B cell (primary cell): ENCODE data around the gene HINFP.

ENCODE experiments used
- EZH2 ChIP-seq: IDR thresholded peaks from 2 replicates; pipeline ENCODE4 v1.6.1; 2012; ENCODE audit warnings: borderline replicate concordance, low read depth, mild to moderate bottlenecking, moderate library complexity, low read length; ENCODE audit not compliant: insufficient read depth, poor library complexity, severe bottlenecking
- TF ChIP-seq, protein P1 (sequence below): fragments of 200-600 bp; IDR thresholded peaks from one replicate; pipeline ENCODE4 v1.8.0; 2022; ENCODE audit warnings: antibody characterized with exemption, mild to moderate bottlenecking

DNA sequence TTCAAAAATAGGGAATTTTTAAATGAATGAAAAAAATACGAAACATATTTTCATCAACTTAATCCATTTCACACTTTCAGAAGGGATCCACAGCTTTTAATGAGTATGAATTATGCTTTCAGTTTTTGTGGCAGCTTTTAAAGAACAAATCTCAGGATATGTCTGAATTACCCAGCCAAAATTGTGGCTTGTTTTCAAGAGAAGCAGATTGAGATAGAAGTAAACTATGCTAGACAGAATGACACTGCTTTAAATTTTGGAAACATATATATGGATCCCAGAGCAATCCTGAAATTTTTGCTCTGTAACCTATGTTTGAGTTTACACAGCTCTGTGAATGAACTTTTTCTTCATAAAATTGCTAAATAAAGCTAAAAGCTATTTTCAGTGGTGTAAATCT lies 2.4 kb upstream of the HINFP start:
- TF ChIP-seq, protein P1, sequence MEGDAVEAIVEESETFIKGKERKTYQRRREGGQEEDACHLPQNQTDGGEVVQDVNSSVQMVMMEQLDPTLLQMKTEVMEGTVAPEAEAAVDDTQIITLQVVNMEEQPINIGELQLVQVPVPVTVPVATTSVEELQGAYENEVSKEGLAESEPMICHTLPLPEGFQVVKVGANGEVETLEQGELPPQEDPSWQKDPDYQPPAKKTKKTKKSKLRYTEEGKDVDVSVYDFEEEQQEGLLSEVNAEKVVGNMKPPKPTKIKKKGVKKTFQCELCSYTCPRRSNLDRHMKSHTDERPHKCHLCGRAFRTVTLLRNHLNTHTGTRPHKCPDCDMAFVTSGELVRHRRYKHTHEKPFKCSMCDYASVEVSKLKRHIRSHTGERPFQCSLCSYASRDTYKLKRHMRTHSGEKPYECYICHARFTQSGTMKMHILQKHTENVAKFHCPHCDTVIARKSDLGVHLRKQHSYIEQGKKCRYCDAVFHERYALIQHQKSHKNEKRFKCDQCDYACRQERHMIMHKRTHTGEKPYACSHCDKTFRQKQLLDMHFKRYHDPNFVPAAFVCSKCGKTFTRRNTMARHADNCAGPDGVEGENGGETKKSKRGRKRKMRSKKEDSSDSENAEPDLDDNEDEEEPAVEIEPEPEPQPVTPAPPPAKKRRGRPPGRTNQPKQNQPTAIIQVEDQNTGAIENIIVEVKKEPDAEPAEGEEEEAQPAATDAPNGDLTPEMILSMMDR: no peak
- TF ChIP-seq EZH2: no peak
